Measurements from ENCODE around the gene NR4A1. TPM values are rescaled to one million over a fixed set of nuclear protein-coding genes. Genes with fewer than 3 reads are reported as not detected.

The NR4A1 gene
- total and polyA plus RNA-seq, 10 of the 15 experiments (the other 5 are each of a cell fraction or from before 2014, with no cell fraction given): 0.05 to 7.9 (median 2.2) TPM; not detected in 1

DNA sequence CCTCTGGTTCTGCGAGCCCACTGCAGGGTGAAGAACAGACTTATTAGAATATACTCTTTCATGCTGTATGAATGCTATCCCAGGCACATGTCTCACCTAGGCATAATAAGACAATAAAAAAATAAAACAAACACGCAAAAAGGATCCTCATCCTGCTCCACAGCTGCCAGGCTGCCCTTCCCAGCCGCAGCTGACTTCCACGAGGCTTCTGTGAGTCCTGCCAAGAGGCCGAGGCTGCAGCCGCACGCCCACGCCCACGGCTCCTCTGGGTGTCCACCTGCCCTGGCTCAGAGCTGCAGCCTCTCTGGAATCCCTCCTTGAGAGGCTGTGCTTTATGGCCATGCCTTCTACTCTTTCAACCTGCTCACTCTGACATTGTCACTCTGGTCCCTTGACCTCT lies 35.1 kb downstream of the NR4A1 start (continued):
- TF ChIP-seq, protein P1, sequence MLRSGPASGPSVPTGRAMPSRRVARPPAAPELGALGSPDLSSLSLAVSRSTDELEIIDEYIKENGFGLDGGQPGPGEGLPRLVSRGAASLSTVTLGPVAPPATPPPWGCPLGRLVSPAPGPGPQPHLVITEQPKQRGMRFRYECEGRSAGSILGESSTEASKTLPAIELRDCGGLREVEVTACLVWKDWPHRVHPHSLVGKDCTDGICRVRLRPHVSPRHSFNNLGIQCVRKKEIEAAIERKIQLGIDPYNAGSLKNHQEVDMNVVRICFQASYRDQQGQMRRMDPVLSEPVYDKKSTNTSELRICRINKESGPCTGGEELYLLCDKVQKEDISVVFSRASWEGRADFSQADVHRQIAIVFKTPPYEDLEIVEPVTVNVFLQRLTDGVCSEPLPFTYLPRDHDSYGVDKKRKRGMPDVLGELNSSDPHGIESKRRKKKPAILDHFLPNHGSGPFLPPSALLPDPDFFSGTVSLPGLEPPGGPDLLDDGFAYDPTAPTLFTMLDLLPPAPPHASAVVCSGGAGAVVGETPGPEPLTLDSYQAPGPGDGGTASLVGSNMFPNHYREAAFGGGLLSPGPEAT (IDR thresholded peaks at IDR 0.05; ENCODE audit: low read depth): no peak
- TF ChIP-seq NFYA (IDR thresholded peaks at IDR 0.05; ENCODE audit: borderline replicate concordance, low read depth, low read length) (no peak), JUND (IDR thresholded peaks at IDR 0.05; ENCODE audit: low read depth, low read length) (no peak), SMAD5 (IDR thresholded peaks at IDR 0.05; ENCODE audit: low read depth) (no peak), RELA (IDR thresholded peaks at IDR 0.05; ENCODE audit: borderline replicate concordance, partially characterized antibody) (no peak)

DNA sequence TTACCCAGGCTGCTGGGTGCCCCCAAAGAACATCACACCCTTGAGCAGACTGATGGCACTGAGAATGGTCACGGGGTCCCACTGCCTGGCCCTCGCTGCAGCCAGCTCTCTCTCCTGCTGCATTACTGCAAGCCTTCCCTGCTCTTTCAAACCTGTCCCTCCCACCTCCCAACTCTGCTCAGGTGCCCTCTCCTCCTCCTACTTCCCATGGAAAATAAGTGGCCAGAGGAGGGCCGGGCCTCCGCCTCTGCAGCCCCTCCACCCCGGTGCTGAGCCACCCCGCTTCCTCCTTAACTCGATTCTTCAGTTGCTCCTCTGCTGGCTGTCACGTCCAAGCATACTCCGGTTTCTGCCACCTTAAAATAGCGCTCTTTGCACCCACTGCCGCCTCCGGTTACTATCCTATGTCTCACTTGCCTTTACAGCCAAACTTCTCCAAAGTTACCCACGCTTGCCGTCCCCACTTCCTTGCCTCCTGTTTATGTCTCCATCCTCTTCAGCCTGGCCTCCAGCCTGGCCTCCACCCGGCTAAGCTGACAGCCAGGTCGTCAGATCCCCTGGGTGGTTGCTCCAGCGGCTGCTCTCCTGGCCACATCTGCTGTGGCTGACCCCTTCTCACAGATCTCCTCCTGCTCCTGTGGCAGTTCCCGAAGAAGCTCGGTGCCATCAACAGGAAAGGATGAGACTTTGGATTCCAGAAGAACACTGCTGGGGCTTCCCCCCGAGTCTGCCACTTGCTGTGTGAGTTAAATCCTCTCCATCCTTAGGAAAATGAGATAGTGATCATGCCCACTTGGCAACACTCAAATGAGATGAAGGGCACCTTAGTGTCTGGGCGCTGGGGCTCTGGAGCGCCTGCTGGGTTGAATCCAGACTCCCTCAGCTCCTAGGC lies 35.9 kb downstream of the NR4A1 start:
- intact Hi-C loops (cut with micrococcal nuclease; ENCODE audit: unreplicated experiment) (no loop called here), in situ Hi-C loops (cut with MboI) (no loop called here)
- SMC1A ChIA-PET (ENCODE audit: uncharacterized antibody, unreplicated experiment): interaction anchor here (9.5 to 12.5 kb wide), 2 partner anchors 31 to 59 kb away, joined by 62 to 322 read pairs; no protein-coding TSS in a partner anchor
- no peak overlapping the region for H3K4me3 ChIP-seq
- no peak for ATAC-seq
- POLR2A ChIA-PET: interaction anchor here (0.8 to 1.0 kb wide), 2 partner anchors 36 to 60 kb away, joined by 3 to 5 read pairs; partner anchors contain the start of gene NR4A1
- H3K4me2 ChIP-seq (ENCODE audit: control insufficient read depth, insufficient read depth): no peak overlapping the region
- no peak overlapping the region for H2AFZ ChIP-seq (ENCODE audit: control insufficient read depth, low read depth, low read length)
- TF ChIP-seq TCF7 (IDR thresholded peaks at IDR 0.05; ENCODE audit: borderline replicate concordance) (no peak), FOS (IDR thresholded peaks at IDR 0.05; ENCODE audit: borderline replicate concordance, extremely low read depth, insufficient read length) (no peak), NFYA (IDR thresholded peaks at IDR 0.05; ENCODE audit: borderline replicate concordance, low read depth, low read length) (no peak), ZNF274 (IDR thresholded peaks at IDR 0.05; ENCODE audit: insufficient read depth, insufficient read length) (no peak), MTA2 (IDR thresholded peaks at IDR 0.05; ENCODE audit: low read depth) (no peak), EP300 (IDR thresholded peaks at IDR 0.05; ENCODE audit: borderline replicate concordance in 1 of 2, control insufficient read depth in 1 of 2, low read depth in 2 of 2, low read length in 2 of 2) (no peak), STAT3 (IDR thresholded peaks at IDR 0.05; ENCODE audit: low read depth, low read length) (no peak), MEF2A (IDR thresholded peaks at IDR 0.05; ENCODE audit: insufficient read depth, low read depth, low read length) (no peak), CHD1 (IDR thresholded peaks at IDR 0.05; ENCODE audit: low read depth, low read length) (no peak), NRF1 (conservative IDR thresholded peaks at IDR 0.05; ENCODE audit: low read depth, low read length) (no peak), EED (IDR thresholded peaks at IDR 0.05; ENCODE audit: low read depth) (no peak), IKZF2 (IDR thresholded peaks at IDR 0.05) (no peak), TAF1 (IDR thresholded peaks at IDR 0.05; ENCODE audit: borderline replicate concordance, low read depth, low read length) (no peak), PAX8 (IDR thresholded peaks at IDR 0.05) (no peak)
- TF ChIP-seq, protein P2, sequence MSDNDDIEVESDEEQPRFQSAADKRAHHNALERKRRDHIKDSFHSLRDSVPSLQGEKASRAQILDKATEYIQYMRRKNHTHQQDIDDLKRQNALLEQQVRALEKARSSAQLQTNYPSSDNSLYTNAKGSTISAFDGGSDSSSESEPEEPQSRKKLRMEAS (IDR thresholded peaks at IDR 0.05; ENCODE audit: low read depth, low read length): no peak
- H3K79me2 ChIP-seq (ENCODE audit: control insufficient read depth, insufficient read depth, low read length): no peaks in the 10 kb centered on the region
- CTCF ChIA-PET: interaction anchor here (0.8 to 13.1 kb wide), 12 partner anchors 11 to 83 kb away, joined by 3 to 622 read pairs (median 6); partner anchors contain the start of gene ATG101
- 58% methylated on average over 22 of the region's 22 CpGs for WGBS (ENCODE audit: insufficient coverage, insufficient replicate concordance, low lambda C conversion rate, missing lambda C conversion rate)
- FAIRE-seq: no peak
- no peaks in the 10 kb centered on the region for H3K36me3 ChIP-seq (ENCODE audit: control insufficient read depth in 2 of 2, insufficient read depth in 2 of 2, low read length in 1 of 2)
- no peaks in the 10 kb centered on the region; a peak in 1 of 4 replicates for H3K27me3 ChIP-seq (replicated peaks in 1 of 2; ENCODE audit: control insufficient read depth in 2 of 2, insufficient read depth in 2 of 2, low read length in 1 of 2)
- no peaks in the 10 kb centered on the region for H4K20me1 ChIP-seq (ENCODE audit: control insufficient read depth, insufficient read depth)
- H3K27ac ChIP-seq (ENCODE audit: control insufficient read depth, insufficient read depth): no peak overlapping the region
- H3K4me1 ChIP-seq (ENCODE audit: control insufficient read depth, insufficient read depth, low read length): peaks cover 11% of the 10 kb centered on the region
- no peak overlapping the region for H3K9ac ChIP-seq (ENCODE audit: control insufficient read depth, insufficient read depth, low read length)
- no TSS peak for BruUV-seq (replicated peaks)
- no peaks in the 10 kb centered on the region for H3K9me3 ChIP-seq (replicated peaks; ENCODE audit: control insufficient read depth, insufficient read depth, low read length)
- no peak for DNase-seq (ENCODE audit: low read depth, low spot score)
- RAD21 ChIA-PET (ENCODE audit: unreplicated experiment): interaction anchor here (1.0 to 5.8 kb wide), 5 partner anchors 17 to 67 kb away, joined by 3 to 88 read pairs (median 4); partner anchors contain the start of gene ATG101
